ENCODE measurements around the gene DNAH2.

DNAH2 gene

DNA sequence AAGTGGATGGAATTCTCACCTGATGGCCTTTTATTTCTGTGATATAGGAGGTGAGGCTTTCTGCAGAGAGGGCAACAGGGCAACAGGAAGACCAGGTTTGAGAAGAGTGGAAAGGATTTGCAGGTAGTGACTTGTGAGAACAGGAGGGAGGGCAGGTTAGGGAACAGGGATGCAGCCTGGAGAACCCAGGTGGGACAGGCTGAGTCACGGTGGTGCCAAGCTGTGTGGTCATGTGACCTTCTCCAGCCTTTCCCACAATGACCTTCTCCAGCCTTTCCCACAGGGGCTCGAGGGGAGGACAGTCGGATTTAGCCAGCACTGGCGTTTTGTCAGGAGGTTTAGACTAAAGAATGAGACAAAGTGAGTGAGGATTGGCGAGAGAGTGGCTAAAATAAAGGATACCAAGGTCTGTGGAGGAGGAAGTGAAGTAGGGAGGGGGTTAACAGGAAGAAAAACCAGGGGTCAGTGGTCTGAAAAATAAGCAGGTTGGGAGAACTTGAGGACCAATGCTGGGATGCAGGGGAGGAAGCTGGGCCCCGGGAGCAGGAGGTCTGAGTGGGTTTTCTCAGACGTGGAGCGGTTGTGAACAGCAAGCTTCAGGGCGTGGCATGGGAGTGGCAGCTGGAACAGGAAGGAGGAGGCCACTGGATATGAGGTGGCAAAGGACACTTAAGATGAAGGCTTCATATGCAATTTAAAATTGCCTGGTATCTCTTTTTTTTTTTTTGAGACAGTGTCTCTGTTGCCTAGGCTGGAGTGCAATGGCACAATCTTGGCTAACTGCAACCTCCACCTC, 37.7 kb downstream of the DNAH2 start:
- no peak overlapping the region for H3K4me3 ChIP-seq (ENCODE audit: low read depth, low read length)
- DNase-seq (ENCODE audit: low read depth): no peak

DNA sequence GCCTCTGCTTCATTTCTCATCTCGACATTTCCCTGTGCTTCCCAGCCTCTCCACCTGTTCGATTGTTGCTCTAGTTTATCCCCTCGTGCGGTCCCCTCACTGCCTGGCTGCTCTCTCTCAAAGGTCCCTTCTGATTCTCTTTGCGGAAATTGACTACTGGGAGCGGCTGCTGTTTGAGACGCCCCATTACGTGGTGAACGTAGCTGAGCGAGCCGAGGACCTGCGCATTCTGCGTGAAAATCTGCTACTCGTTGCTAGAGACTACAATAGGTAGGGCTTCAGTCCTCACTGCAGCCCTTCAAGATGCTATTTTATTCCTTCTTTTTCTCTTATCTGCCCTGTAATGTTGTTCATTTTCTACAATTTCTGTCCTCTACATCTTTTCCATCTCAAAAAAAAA, 39.4 kb downstream of the DNAH2 start:
- H3K4me3 ChIP-seq (ENCODE audit: low read depth, low read length): no peak overlapping the region
- DNase-seq (ENCODE audit: low read depth): no peak

DNA sequence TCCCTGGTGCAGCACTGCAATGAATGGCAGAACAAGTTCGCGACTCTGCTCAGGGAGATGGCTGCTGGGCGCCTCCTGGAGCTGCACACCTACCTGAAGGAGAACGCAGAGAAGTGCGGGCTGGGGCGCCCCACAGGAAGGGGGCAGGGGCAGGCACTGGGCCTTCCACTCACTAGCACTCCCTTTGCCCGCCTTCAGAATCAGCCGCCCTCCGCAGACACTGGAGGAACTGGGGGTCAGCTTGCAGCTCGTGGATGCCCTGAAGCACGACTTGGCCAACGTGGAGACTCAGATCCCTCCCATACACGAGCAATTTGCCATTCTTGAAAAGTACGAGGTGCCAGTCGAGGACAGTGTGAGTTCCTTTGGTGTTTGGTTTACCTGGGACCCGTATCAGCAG, 46.4 kb downstream of the DNAH2 start:
- DNase-seq (ENCODE audit: low read depth): no peak
- no peak overlapping the region for H3K4me3 ChIP-seq (ENCODE audit: low read depth, low read length)

- no peak for DNase-seq (ENCODE audit: low read depth)
- no peak overlapping the region for H3K4me3 ChIP-seq (ENCODE audit: low read depth, low read length)
These were observed 49.5 kb downstream of the DNAH2 start for GRCh38 chr17:7767004-7767403.

- no peak overlapping the region for H3K4me3 ChIP-seq (ENCODE audit: low read depth, low read length)
- DNase-seq (ENCODE audit: low read depth): no peak
These were observed 50.0 kb downstream of the DNAH2 start for GRCh38 chr17:7767405-7768021.

GRCh38 chr17:7769854-7770253, 52.3 kb downstream of the DNAH2 start:
- H3K4me3 ChIP-seq (ENCODE audit: low read depth, low read length): no peak overlapping the region
- DNase-seq (ENCODE audit: low read depth): no peak

GRCh38 chr17:7774055-7774521, 56.5 kb downstream of the DNAH2 start:
- peak; percentile 23 for DNase-seq (ENCODE audit: low read depth)
- H3K4me3 ChIP-seq (ENCODE audit: low read depth, low read length): no peak overlapping the region

- H3K4me3 ChIP-seq (ENCODE audit: low read depth, low read length): no peak overlapping the region
- DNase-seq (ENCODE audit: low read depth): no peak
These were observed 57.5 kb downstream of the DNAH2 start for GRCh38 chr17:7775051-7775450.

DNA sequence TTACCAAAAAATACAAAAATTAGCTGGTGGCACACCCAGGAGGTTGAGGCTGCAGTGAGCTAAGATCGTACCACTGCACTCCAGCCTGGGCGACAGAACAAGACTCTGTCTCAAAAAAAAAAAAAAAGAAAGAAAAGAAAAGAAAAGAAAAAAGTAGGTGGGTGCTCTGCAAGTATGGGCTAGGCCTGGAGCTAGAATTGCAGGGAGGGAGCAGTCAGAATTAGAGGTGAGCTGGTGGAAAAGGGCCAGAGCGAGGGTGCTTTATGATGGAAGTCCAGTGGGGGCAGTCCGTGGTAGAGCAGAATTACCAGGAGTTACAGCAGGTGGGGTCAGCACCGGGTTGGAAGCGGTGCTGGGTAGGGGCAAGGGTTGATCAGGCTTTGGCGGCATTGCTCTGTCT, 59.5 kb downstream of the DNAH2 start:
- no peak overlapping the region for H3K4me3 ChIP-seq (ENCODE audit: low read depth, low read length)
- no peak for DNase-seq (ENCODE audit: low read depth)

GRCh38 chr17:7780736-7781135, 63.2 kb downstream of the DNAH2 start:
- no peak for DNase-seq (ENCODE audit: low read depth)
- H3K4me3 ChIP-seq (ENCODE audit: low read depth, low read length): no peak overlapping the region

DNA sequence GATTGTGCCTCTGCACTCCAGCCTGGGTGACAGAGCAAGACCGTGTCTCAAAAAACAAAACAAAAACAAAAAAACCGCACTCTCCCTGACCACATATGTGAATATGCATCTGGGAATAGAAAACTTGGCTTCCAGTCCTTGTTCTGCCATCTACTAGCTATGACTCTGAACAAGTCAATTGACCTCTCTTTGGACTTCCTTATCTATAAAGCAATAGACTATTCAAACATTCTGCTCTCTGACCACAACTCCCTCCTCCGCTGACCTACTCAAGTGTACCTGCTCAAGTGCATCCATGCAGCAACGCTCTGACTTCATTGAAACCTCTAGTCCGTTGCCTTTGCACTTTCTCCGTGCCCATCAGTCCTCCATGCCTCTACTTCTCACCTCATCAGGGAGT, 63.9 kb downstream of the DNAH2 start:
- no peak overlapping the region for H3K4me3 ChIP-seq (ENCODE audit: low read depth, low read length)
- no peak for DNase-seq (ENCODE audit: low read depth)

DNA sequence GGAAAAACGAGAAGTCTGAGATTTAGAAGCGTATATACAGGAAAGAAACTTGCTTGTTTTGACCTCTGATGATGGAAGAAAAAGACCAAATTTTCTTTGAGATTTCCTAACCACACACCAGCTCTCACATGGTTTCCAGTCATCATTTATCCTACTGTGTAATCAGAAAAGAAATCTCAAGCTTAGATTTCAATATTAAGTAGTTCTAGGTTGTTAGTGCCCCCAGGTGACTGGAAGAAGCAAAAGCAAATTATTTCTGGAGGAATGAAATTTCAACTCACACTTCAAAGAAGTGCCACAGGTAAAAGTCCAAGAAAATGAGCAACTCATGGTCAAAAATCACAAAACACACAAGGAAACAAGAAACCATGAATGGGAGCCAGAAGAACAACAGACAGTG, 64.7 kb downstream of the DNAH2 start:
- no peak overlapping the region for H3K4me3 ChIP-seq (ENCODE audit: low read depth, low read length)
- DNase-seq (ENCODE audit: low read depth): no peak

GRCh38 chr17:7786866-7787265, 69.3 kb downstream of the DNAH2 start:
- DNase-seq (ENCODE audit: low read depth): no peak
- no peak overlapping the region for H3K4me3 ChIP-seq (ENCODE audit: low read depth, low read length)

- H3K4me3 ChIP-seq (ENCODE audit: low read depth, low read length): no peak overlapping the region
- DNase-seq (ENCODE audit: low read depth): no peak
These were observed 71.6 kb downstream of the DNAH2 start for GRCh38 chr17:7789131-7789530.

DNA sequence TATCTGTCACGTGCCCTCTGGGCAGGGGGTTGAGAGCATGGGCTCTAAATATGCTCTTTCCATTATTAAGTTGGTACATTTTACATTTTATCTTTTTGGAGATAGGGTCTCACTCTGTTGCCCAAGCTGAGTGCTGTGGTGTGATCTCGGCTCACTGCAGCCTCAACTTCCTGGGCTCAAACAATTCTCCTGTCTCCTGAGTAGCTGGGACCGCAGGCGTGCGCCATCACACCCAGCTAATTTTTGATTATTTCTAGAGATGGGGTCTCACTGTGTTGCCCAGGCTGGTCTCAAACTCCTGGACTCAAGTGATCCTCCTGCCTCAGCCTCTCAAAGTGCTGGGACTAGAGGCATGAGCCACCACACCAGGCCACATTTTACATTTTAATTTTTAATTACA, 72.6 kb downstream of the DNAH2 start:
- DNase-seq (ENCODE audit: low read depth): no peak
- H3K4me3 ChIP-seq (ENCODE audit: low read depth, low read length): no peak overlapping the region

- no peak overlapping the region for H3K4me3 ChIP-seq (ENCODE audit: low read depth, low read length)
- DNase-seq (ENCODE audit: low read depth): no peak
These were observed 75.1 kb downstream of the DNAH2 start for GRCh38 chr17:7792611-7793010.

GRCh38 chr17:7794075-7794663, 76.6 kb downstream of the DNAH2 start:
- no peak for DNase-seq (ENCODE audit: low read depth)
- no peak overlapping the region for H3K4me3 ChIP-seq (ENCODE audit: low read depth, low read length)

GRCh38 chr17:7797976-7798375, 80.4 kb downstream of the DNAH2 start:
- no peak for DNase-seq (ENCODE audit: low read depth)
- H3K4me3 ChIP-seq (ENCODE audit: low read depth, low read length): no peak overlapping the region

- no peak for DNase-seq (ENCODE audit: low read depth)
- H3K4me3 ChIP-seq (ENCODE audit: low read depth, low read length): no peak overlapping the region
These were observed 81.3 kb downstream of the DNAH2 start for GRCh38 chr17:7798839-7799238.

- no peak for DNase-seq (ENCODE audit: low read depth)
These were observed 86.4 kb downstream of the DNAH2 start for GRCh38 chr17:7803981-7804380.

DNA sequence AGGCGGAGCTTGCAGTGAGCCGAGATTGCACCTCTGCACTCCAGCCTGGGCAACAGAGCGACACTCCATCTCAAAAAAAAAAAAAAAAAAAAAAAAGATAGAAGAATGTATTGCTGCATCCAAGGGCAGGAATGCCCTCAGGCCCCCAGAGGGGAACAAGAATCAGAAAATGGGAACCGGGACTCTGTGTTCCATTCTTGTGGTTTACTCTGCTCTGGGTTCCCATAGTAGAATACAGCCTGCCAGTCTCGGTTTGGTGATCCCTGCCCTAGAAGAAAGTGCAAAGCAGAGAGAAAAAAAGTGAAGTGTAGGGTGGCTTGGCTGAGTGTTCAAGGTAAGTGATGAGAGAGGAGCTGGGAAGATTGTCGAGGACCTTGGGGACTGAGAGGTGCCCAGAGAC, 89.0 kb downstream of the DNAH2 start:
- H3K4me3 ChIP-seq (ENCODE audit: low read depth, low read length): no peak overlapping the region
- DNase-seq (ENCODE audit: low read depth): no peak

More at GRCh38 chr17:7803981-7804380, 86.4 kb downstream of the DNAH2 start:
- no peak overlapping the region for H3K4me3 ChIP-seq (ENCODE audit: low read depth, low read length)

Data from skeletal muscle cell (primary cell).